A549 (cell line): ENCODE measurements around the gene OR2M2. TPM values are rescaled to one million over a fixed set of nuclear protein-coding genes. Genes with fewer than 3 reads are reported as not detected.

ENCODE experiments used
- ATAC-seq, 2 experiments: fragments of 200-7000 bp in 1 of 2; fragments of >200 bp in 1 of 2; cut with Nextera tagmentation in 1 of 2; cut with Tn5 transposase in 1 of 2; 3 replicates each; pipeline versions ENCODE4 v1.8.0 to v1.9.1; 2018 to 2020; ENCODE audit warnings: mild to moderate bottlenecking in 1 of 2, moderate library complexity in 1 of 2
- CTCF ChIA-PET: fragments of 300-600 bp; sonication (Branson Sonifier 250); formaldehyde crosslinking; extraction: SDS; loops from one replicate; lab custom pipeline; 2021; ENCODE audit warnings: antibody characterized with exemption, inconsistent platforms; lab: Yijun Ruan, JAX
- POLR2A ChIA-PET: fragments of 350-600 bp; formaldehyde crosslinking; extraction: SDS; loops from one replicate; lab custom pipeline; 2021; ENCODE audit warnings: antibody characterized with exemption, inconsistent platforms; lab: Yijun Ruan, JAX
- DNase-seq, 2 experiments: peaks; one replicate each; pipeline versions ENCODE4 v3.0.0 to v3.0.0-alpha.2; 2011 to 2016; ENCODE audit warnings: low read depth in 1 of 2, low spot score in 1 of 2
- FAIRE-seq: peaks from 2 replicates; lab custom pipeline; 2011; peaks lifted over from hg19 to GRCh38; lab: Jason Lieb, UNC
- H3K27ac ChIP-seq, 2 experiments: fragments of >200 bp; sonication (Bioruptor Twin); formaldehyde crosslinking; 3 replicates each; pipeline ENCODE4 v1.5.1; 2016 to 2017
- H3K4me1 ChIP-seq: fragments of >200 bp; sonication (Bioruptor Twin); formaldehyde crosslinking; 3 replicates; pipeline ENCODE4 v1.6.1; 2016
- H3K4me2 ChIP-seq: fragments of >200 bp; sonication (Bioruptor Twin); formaldehyde crosslinking; 3 replicates; pipeline ENCODE4 v1.6.1; 2016
- H3K4me3 ChIP-seq: fragments of >200 bp; sonication (Bioruptor Twin); formaldehyde crosslinking; 3 replicates; pipeline ENCODE4 v1.5.1; 2016
- H3K9me3 ChIP-seq: fragments of >200 bp; sonication (Bioruptor Twin); formaldehyde crosslinking; 3 replicates; pipeline ENCODE4 v1.6.1; 2016
- BHLHE40 ChIP-seq: IDR thresholded peaks from 2 replicates; pipeline ENCODE4 v1.6.1; 2012; ENCODE audit warnings: low read depth, low read length, inconsistent platforms
- CHD4 ChIP-seq: fragments of 200-600 bp; sonication (generic); IDR thresholded peaks from 2 replicates; pipeline ENCODE4 v1.6.1; 2016; ENCODE audit warnings: antibody characterized with exemption, mild to moderate bottlenecking, borderline replicate concordance
- ESRRA ChIP-seq: fragments of 150-350 bp; IDR thresholded peaks from 2 replicates; pipeline ENCODE4 v1.6.1; 2014; ENCODE audit warnings: mild to moderate bottlenecking, low read length, borderline replicate concordance
- GATA3 ChIP-seq: IDR thresholded peaks from 2 replicates; pipeline ENCODE4 v1.6.1; 2012; ENCODE audit warnings: borderline replicate concordance
- HDAC2 ChIP-seq: fragments of 200-600 bp; sonication (generic); IDR thresholded peaks from 2 replicates; pipeline ENCODE4 v1.6.1; 2016
- HMGXB4 ChIP-seq: fragments of 250-450 bp; sonication (Bioruptor Pico); IDR thresholded peaks from 2 replicates; pipeline ENCODE4 v1.5.0; 2021; ENCODE audit warnings: mild to moderate bottlenecking, moderate library complexity, borderline replicate concordance
- HOXB5 ChIP-seq: fragments of 250-450 bp; sonication (Bioruptor Pico); IDR thresholded peaks from 2 replicates; pipeline ENCODE4 v1.5.0; 2020; ENCODE audit warnings: mild to moderate bottlenecking, moderate library complexity
- JUN ChIP-seq, 2 experiments: fragments of >200 bp; sonication (Bioruptor Twin); formaldehyde crosslinking; IDR thresholded peaks; 2 replicates in 1 of 2; 3 replicates in 1 of 2; pipeline ENCODE4 v1.6.1; 2016 to 2017
- KDM5A ChIP-seq: fragments of 200-600 bp; sonication (generic); IDR thresholded peaks from 2 replicates; pipeline ENCODE4 v1.6.1; 2016; ENCODE audit warnings: antibody characterized with exemption, mild to moderate bottlenecking
- MAFK ChIP-seq: fragments of 450-650 bp; IDR thresholded peaks from 2 replicates; pipeline ENCODE4 v1.6.1; 2014; ENCODE audit not compliant: partially characterized antibody
- MAX ChIP-seq: IDR thresholded peaks from 2 replicates; pipeline ENCODE4 v1.6.1; 2012
- MYC ChIP-seq: IDR thresholded peaks from 2 replicates; pipeline ENCODE4 v1.6.1; 2012; ENCODE audit warnings: mild to moderate bottlenecking, inconsistent platforms, low read length, improper control_type of control experiment, borderline replicate concordance
- POLR2A ChIP-seq: IDR thresholded peaks from 2 replicates; pipeline ENCODE4 v1.6.1; 2012; ENCODE audit warnings: mild to moderate bottlenecking, low read length
- RAD21 ChIP-seq, 2 experiments: fragments of >200 bp in 1 of 2; sonication (Bioruptor Twin) in 1 of 2; formaldehyde crosslinking in 1 of 2; IDR thresholded peaks in 1 of 2; conservative IDR thresholded peaks in 1 of 2; 2 replicates in 1 of 2; 3 replicates in 1 of 2; pipeline ENCODE4 v1.6.1; 2012 to 2018; ENCODE audit warnings: inconsistent platforms in 1 of 2
- RCOR1 ChIP-seq: fragments of 150-350 bp; IDR thresholded peaks from 2 replicates; pipeline ENCODE4 v1.6.1; 2014; ENCODE audit warnings: antibody characterized with exemption, low read length, low read depth
- RNF2 ChIP-seq: fragments of 200-600 bp; sonication (generic); IDR thresholded peaks from 2 replicates; pipeline ENCODE4 v1.6.1; 2016; ENCODE audit warnings: low read depth, mild to moderate bottlenecking, antibody characterized with exemption, moderate library complexity, borderline replicate concordance
- TP53 ChIP-seq: fragments of 250-450 bp; sonication (Bioruptor Pico); IDR thresholded peaks from 2 replicates; pipeline ENCODE4 v1.5.0; 2021; ENCODE audit warnings: mild to moderate bottlenecking, moderate library complexity
- ZNF302 ChIP-seq: fragments of 250-450 bp; sonication (Bioruptor Pico); IDR thresholded peaks from 2 replicates; pipeline ENCODE4 v1.9.0; 2021; ENCODE audit warnings: inconsistent platforms, mild to moderate bottlenecking, moderate library complexity
- WGBS: methylation state at CpG from one replicate; pipeline ENCODE4 v1.1.6; 2017; ENCODE audit errors: missing lambda C conversion rate; 5-methylcytosine and 5-hydroxymethylcytosine counted together
- polyA plus RNA-seq, 4 experiments: library from polyadenylated mRNA; depleted of rRNA in 3 of 4; stranded (reverse); fragments of >200 nt; fragmentation: RNase III in 1 of 4; extraction: RNeasy Plus Mini Kit Qiagen cat#74134 plus additional on column Dnase treatment in 1 of 4; gene quantifications; 2 replicates in 3 of 4; 3 replicates in 1 of 4; pipeline ENCODE4 v1.2.3, GENCODE V29; 2011 to 2017
- TF ChIP-seq, protein P1 (sequence below): fragments of 450-650 bp; IDR thresholded peaks from 2 replicates; pipeline ENCODE4 v1.6.1; 2014; ENCODE audit warnings: antibody characterized with exemption
- TF ChIP-seq, protein P2 (sequence below): fragments of >200 bp; sonication (Bioruptor Twin); formaldehyde crosslinking; IDR thresholded peaks from 3 replicates; pipeline ENCODE4 v1.6.1; 2016

OR2M2 gene
- polyA plus RNA-seq, 2 of the 4 experiments (the other 2 are of a cell fraction) = not detected

DNA sequence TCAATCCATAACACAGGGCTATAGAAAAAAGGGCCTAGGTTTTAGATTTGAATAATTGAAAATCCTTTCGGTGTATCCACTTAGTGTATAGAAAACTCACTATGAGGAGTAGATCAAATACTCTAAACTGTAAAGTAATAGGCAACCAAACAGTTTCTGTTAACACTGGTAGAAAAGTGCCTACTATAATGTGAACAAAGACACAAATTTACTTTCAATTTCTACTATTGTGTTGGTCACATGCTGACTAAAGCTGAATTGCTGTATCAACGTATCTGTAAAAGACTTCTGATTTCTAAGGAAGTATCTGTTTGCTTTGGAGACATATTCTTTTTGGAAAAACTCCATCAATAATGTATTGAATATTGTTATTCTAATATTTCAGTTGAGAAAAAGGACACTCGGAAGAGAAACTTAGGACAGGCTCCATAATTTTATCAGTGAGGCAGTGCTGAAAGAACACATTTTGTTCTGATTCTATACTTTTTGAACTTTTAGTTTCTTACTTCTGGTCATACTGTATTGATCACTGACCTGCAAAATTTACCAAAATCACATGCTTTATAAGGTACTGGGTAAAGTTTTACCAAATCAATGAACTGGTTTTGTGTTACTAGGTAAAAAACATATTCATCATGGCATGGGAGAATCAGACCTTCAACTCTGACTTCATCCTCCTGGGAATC, 30.0 kb upstream of the OR2M2 start, which contains the start of gene OR2M5 (continued):
- TF ChIP-seq HMGXB4 (CRISPR knock-in tag) (no peak), MYC (no peak)
- TF ChIP-seq, protein P1, sequence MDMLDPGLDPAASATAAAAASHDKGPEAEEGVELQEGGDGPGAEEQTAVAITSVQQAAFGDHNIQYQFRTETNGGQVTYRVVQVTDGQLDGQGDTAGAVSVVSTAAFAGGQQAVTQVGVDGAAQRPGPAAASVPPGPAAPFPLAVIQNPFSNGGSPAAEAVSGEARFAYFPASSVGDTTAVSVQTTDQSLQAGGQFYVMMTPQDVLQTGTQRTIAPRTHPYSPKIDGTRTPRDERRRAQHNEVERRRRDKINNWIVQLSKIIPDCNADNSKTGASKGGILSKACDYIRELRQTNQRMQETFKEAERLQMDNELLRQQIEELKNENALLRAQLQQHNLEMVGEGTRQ = no peak

- no peak for ATAC-seq
- no peak for DNase-seq
- no peaks in the 10 kb centered on the region for H3K9me3 ChIP-seq
- no peak overlapping the region for H3K4me3 ChIP-seq
- 42% methylated on average over 6 of the region's 6 CpGs for WGBS
- TF ChIP-seq HMGXB4 (CRISPR knock-in tag) = no peak
- no peak for TF ChIP-seq KDM5A
- TF ChIP-seq HOXB5 = no peak
- TF ChIP-seq BHLHE40 = no peak
- no peak for TF ChIP-seq RCOR1
- no peak for TF ChIP-seq JUN (IDR thresholded peaks at IDR 0.05)
- TF ChIP-seq MAFK = no peak
- TF ChIP-seq, protein P2, sequence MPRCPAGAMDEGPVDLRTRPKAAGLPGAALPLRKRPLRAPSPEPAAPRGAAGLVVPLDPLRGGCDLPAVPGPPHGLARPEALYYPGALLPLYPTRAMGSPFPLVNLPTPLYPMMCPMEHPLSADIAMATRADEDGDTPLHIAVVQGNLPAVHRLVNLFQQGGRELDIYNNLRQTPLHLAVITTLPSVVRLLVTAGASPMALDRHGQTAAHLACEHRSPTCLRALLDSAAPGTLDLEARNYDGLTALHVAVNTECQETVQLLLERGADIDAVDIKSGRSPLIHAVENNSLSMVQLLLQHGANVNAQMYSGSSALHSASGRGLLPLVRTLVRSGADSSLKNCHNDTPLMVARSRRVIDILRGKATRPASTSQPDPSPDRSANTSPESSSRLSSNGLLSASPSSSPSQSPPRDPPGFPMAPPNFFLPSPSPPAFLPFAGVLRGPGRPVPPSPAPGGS = no peak
- TF ChIP-seq CHD4 = no peak
- TF ChIP-seq GATA3 = no peak
- TF ChIP-seq, protein P1 = no peak
- no peak for TF ChIP-seq POLR2A
- no peak for TF ChIP-seq TP53 (CRISPR knock-in tag)
- no peak for TF ChIP-seq MAX
- no peak for TF ChIP-seq RNF2
- TF ChIP-seq ZNF302 (CRISPR knock-in tag) = no peak
- no peak for TF ChIP-seq HDAC2
- no peak for TF ChIP-seq ESRRA
- TF ChIP-seq RAD21 (conservative IDR thresholded peaks at IDR 0.05 in 1 of 2, IDR thresholded peaks at IDR 0.05 in 1 of 2) = no peak
- H3K27ac ChIP-seq = no peak overlapping the region
- FAIRE-seq = no peak
- H3K4me1 ChIP-seq = no peaks in the 10 kb centered on the region
- POLR2A ChIA-PET = no interaction called here
- CTCF ChIA-PET = no interaction called here
- no peak overlapping the region for H3K4me2 ChIP-seq
These were observed 22.4 kb upstream of the OR2M2 start for GRCh38 chr1:248152056-248152827.
